WTC11 (cell line): Measurements from ENCODE around the gene EDN2. TPM values are rescaled to one million over a fixed set of nuclear protein-coding genes. Genes with fewer than 3 reads are reported as not detected.

Source experiments
- ATAC-seq: fragments of 200-7000 bp; cut with Tn5 transposase; 2 replicates; pipeline ENCODE4 v1.10.0; 2021; ENCODE audit warnings: mild to moderate bottlenecking, moderate library complexity
- CTCF ChIA-PET: fragments of 300-600 bp; sonication (Branson Sonifier 250); formaldehyde crosslinking; loops from one replicate; lab custom pipeline; 2021; ENCODE audit warnings: antibody characterized with exemption; lab: Charles Lee
- POLR2A ChIA-PET: fragments of 350-600 bp; sonication (Branson Sonifier 250); formaldehyde crosslinking; loops from one replicate; lab custom pipeline; 2021; ENCODE audit warnings: antibody characterized with exemption; lab: Charles Lee
- DNase-seq: peaks from one replicate; pipeline ENCODE4 v3.0.0; 2021; ENCODE audit warnings: low spot score
- H3K27ac Mint-ChIP-seq: 2 replicates; pipeline ENCODE4 v1.8.0; 2021; ENCODE audit warnings: mixed read lengths
- H3K27me3 Mint-ChIP-seq: 2 replicates; pipeline ENCODE4 v1.8.0; 2021; ENCODE audit warnings: low read depth, mild to moderate bottlenecking, moderate library complexity, mixed read lengths
- H3K36me3 Mint-ChIP-seq: 2 replicates; pipeline ENCODE4 v1.8.0; 2021; ENCODE audit warnings: mixed read lengths
- H3K4me1 Mint-ChIP-seq: 2 replicates; pipeline ENCODE4 v1.8.0; 2022; ENCODE audit warnings: mixed read lengths
- H3K4me3 Mint-ChIP-seq: 2 replicates; pipeline ENCODE4 v1.8.0; 2021; ENCODE audit warnings: mild to moderate bottlenecking, moderate library complexity, mixed read lengths
- H3K9me3 Mint-ChIP-seq: 2 replicates; pipeline ENCODE4 v1.8.0; 2021; ENCODE audit warnings: mixed read lengths
- AR ChIP-seq: fragments of 250-450 bp; sonication (Bioruptor Pico); IDR thresholded peaks from 2 replicates; pipeline ENCODE4 v1.9.0; 2021; ENCODE audit warnings: mild to moderate bottlenecking
- ATF1 ChIP-seq: sonication (generic); formaldehyde crosslinking; IDR thresholded peaks from 2 replicates; pipeline ENCODE4 v1.8.1; 2023; ENCODE audit warnings: mild to moderate bottlenecking, moderate library complexity, missing genetic modification reagents
- ATF3 ChIP-seq: sonication (generic); formaldehyde crosslinking; conservative IDR thresholded peaks from 2 replicates; pipeline ENCODE4 v1.8.1; 2022; ENCODE audit warnings: mild to moderate bottlenecking, missing genetic modification reagents
- ELF4 ChIP-seq: sonication (generic); formaldehyde crosslinking; IDR thresholded peaks from 2 replicates; pipeline ENCODE4 v1.8.1; 2022; ENCODE audit warnings: low read depth, mild to moderate bottlenecking, moderate library complexity, missing genetic modification reagents
- FOXP1 ChIP-seq: sonication (generic); formaldehyde crosslinking; IDR thresholded peaks from 2 replicates; pipeline ENCODE4 v1.8.0; 2022; ENCODE audit warnings: missing genetic modification reagents, mild to moderate bottlenecking, moderate library complexity, borderline replicate concordance
- GTF2I ChIP-seq: fragments of 250-450 bp; sonication (Bioruptor Pico); conservative IDR thresholded peaks from 2 replicates; pipeline ENCODE4 v1.4.0; 2021; ENCODE audit warnings: mild to moderate bottlenecking
- HMGA2 ChIP-seq: fragments of 250-450 bp; sonication (Bioruptor Pico); IDR thresholded peaks from 2 replicates; pipeline ENCODE4 v1.4.0; 2021; ENCODE audit warnings: mild to moderate bottlenecking, moderate library complexity
- IRF2 ChIP-seq: sonication (generic); formaldehyde crosslinking; IDR thresholded peaks from 2 replicates; pipeline ENCODE4 v1.8.0; 2022; ENCODE audit warnings: low read depth, missing genetic modification reagents, borderline replicate concordance
- MAX ChIP-seq: sonication (generic); formaldehyde crosslinking; IDR thresholded peaks from 2 replicates; pipeline ENCODE4 v1.8.0; 2022; ENCODE audit warnings: mild to moderate bottlenecking, missing genetic modification reagents
- NFE2L1 ChIP-seq: sonication (generic); formaldehyde crosslinking; IDR thresholded peaks from 2 replicates; pipeline ENCODE4 v1.8.1; 2023; ENCODE audit warnings: missing genetic modification reagents
- TEAD1 ChIP-seq: sonication (generic); formaldehyde crosslinking; IDR thresholded peaks from 2 replicates; pipeline ENCODE4 v1.8.0; 2022; ENCODE audit warnings: mild to moderate bottlenecking, missing genetic modification reagents
- TEAD4 ChIP-seq: sonication (generic); formaldehyde crosslinking; IDR thresholded peaks from 2 replicates; pipeline ENCODE4 v1.8.0; 2022; ENCODE audit warnings: mild to moderate bottlenecking, missing genetic modification reagents
- TP53 ChIP-seq: sonication (generic); formaldehyde crosslinking; IDR thresholded peaks from 2 replicates; pipeline ENCODE4 v1.8.1; 2023; ENCODE audit warnings: mild to moderate bottlenecking, missing genetic modification reagents
- ZNF263 ChIP-seq: sonication (generic); formaldehyde crosslinking; IDR thresholded peaks from 2 replicates; pipeline ENCODE4 v1.8.1; 2022; ENCODE audit warnings: low read depth, mild to moderate bottlenecking, moderate library complexity, missing genetic modification reagents
- ZNF317 ChIP-seq: sonication (generic); formaldehyde crosslinking; IDR thresholded peaks from 2 replicates; pipeline ENCODE4 v1.8.1; 2023; ENCODE audit warnings: low read depth, mild to moderate bottlenecking, moderate library complexity, missing genetic modification reagents, borderline replicate concordance
- total RNA-seq: library from RNA; stranded (reverse); gene quantifications from 3 replicates; pipeline ENCODE4 v1.2.3, GENCODE V29; 2021
- TF ChIP-seq, protein P1 (sequence below): sonication (generic); formaldehyde crosslinking; IDR thresholded peaks from 2 replicates; pipeline ENCODE4 v1.8.1; 2022; ENCODE audit warnings: missing genetic modification reagents, borderline replicate concordance
- TF ChIP-seq, protein P2 (sequence below): sonication (generic); formaldehyde crosslinking; IDR thresholded peaks from 2 replicates; pipeline ENCODE4 v1.8.1; 2023; ENCODE audit warnings: mild to moderate bottlenecking, missing genetic modification reagents
- TF ChIP-seq, protein P3 (sequence below): fragments of 250-450 bp; sonication (Bioruptor Pico); IDR thresholded peaks from 2 replicates; pipeline ENCODE4 v1.9.0; 2021; ENCODE audit warnings: mild to moderate bottlenecking, borderline replicate concordance
- TF ChIP-seq, protein P4 (sequence below): fragments of 250-450 bp; sonication (Bioruptor Pico); conservative IDR thresholded peaks from 2 replicates; pipeline ENCODE4 v1.9.0; 2021; ENCODE audit warnings: mild to moderate bottlenecking

The EDN2 gene
- total RNA-seq, 1 experiment from 2014 or later, result 0.33 TPM

- DNase-seq, result no peak
- H3K4me3 Mint-ChIP-seq, result no peak overlapping the region
- CTCF ChIA-PET, result interaction anchor here (1.3 to 1.4 kb wide), 2 partner anchors 58 to 198 kb away, joined by 5 to 7 read pairs; no protein-coding TSS in a partner anchor
- ATAC-seq, result no peak
- H3K27me3 Mint-ChIP-seq, result peaks cover 14% of the 10 kb centered on the region
- H3K36me3 Mint-ChIP-seq, result no peaks in the 10 kb centered on the region
- POLR2A ChIA-PET, result no interaction called here
- H3K9me3 Mint-ChIP-seq, result no peaks in the 10 kb centered on the region
- H3K27ac Mint-ChIP-seq, result no peak overlapping the region
- H3K4me1 Mint-ChIP-seq, result 0 out of 2 replicates have a peak, but pooled peaks cover 2% of the 10 kb centered on the region
- no peak for TF ChIP-seq NFE2L1 (CRISPR knock-in tag)
- TF ChIP-seq ZNF317 (CRISPR knock-in tag), result no peak
- TF ChIP-seq, protein P1, sequence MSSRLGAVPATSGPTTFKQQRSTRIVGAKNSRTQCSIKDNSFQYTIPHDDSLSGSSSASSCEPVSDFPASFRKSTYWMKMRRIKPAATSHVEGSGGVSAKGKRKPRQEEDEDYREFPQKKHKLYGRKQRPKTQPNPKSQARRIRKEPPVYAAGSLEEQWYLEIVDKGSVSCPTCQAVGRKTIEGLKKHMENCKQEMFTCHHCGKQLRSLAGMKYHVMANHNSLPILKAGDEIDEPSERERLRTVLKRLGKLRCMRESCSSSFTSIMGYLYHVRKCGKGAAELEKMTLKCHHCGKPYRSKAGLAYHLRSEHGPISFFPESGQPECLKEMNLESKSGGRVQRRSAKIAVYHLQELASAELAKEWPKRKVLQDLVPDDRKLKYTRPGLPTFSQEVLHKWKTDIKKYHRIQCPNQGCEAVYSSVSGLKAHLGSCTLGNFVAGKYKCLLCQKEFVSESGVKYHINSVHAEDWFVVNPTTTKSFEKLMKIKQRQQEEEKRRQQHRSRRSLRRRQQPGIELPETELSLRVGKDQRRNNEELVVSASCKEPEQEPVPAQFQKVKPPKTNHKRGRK (CRISPR knock-in tag), result no peak
- no peak for TF ChIP-seq TP53 (CRISPR knock-in tag)
- no peak for TF ChIP-seq FOXP1 (CRISPR knock-in tag)
- TF ChIP-seq ATF1, result no peak
- TF ChIP-seq TEAD4, result no peak
- no peak for TF ChIP-seq ELF4 (CRISPR knock-in tag)
- TF ChIP-seq ZNF263 (CRISPR knock-in tag), result no peak
- no peak for TF ChIP-seq IRF2 (CRISPR knock-in tag)
- TF ChIP-seq ATF3 (CRISPR knock-in tag), result no peak
- TF ChIP-seq MAX (CRISPR knock-in tag), result no peak
- TF ChIP-seq GTF2I (CRISPR knock-in tag), result no peak
- TF ChIP-seq, protein P2, sequence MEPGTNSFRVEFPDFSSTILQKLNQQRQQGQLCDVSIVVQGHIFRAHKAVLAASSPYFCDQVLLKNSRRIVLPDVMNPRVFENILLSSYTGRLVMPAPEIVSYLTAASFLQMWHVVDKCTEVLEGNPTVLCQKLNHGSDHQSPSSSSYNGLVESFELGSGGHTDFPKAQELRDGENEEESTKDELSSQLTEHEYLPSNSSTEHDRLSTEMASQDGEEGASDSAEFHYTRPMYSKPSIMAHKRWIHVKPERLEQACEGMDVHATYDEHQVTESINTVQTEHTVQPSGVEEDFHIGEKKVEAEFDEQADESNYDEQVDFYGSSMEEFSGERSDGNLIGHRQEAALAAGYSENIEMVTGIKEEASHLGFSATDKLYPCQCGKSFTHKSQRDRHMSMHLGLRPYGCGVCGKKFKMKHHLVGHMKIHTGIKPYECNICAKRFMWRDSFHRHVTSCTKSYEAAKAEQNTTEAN, result no peak
These were observed 36.7 kb upstream of the EDN2 start for GRCh38 chr1:41520951-41521752.

GRCh38 chr1:41519667-41520066, 35.2 kb upstream of the EDN2 start:
- H3K36me3 Mint-ChIP-seq, result no peaks in the 10 kb centered on the region
- H3K27ac Mint-ChIP-seq, result no peak overlapping the region
- DNase-seq (no peak), ATAC-seq (no peak)
- peaks cover 15% of the 10 kb centered on the region for H3K27me3 Mint-ChIP-seq
- H3K9me3 Mint-ChIP-seq, result no peaks in the 10 kb centered on the region
- H3K4me3 Mint-ChIP-seq, result no peak overlapping the region
- H3K4me1 Mint-ChIP-seq, result peaks cover 12% of the 10 kb centered on the region
- POLR2A ChIA-PET, result no interaction called here
- CTCF ChIA-PET, result no interaction called here
- TF ChIP-seq TEAD4 (no peak), GTF2I (CRISPR knock-in tag) (no peak), TEAD1 (CRISPR knock-in tag) (no peak), HMGA2 (no peak), AR (CRISPR knock-in tag) (no peak)
- TF ChIP-seq, protein P3, sequence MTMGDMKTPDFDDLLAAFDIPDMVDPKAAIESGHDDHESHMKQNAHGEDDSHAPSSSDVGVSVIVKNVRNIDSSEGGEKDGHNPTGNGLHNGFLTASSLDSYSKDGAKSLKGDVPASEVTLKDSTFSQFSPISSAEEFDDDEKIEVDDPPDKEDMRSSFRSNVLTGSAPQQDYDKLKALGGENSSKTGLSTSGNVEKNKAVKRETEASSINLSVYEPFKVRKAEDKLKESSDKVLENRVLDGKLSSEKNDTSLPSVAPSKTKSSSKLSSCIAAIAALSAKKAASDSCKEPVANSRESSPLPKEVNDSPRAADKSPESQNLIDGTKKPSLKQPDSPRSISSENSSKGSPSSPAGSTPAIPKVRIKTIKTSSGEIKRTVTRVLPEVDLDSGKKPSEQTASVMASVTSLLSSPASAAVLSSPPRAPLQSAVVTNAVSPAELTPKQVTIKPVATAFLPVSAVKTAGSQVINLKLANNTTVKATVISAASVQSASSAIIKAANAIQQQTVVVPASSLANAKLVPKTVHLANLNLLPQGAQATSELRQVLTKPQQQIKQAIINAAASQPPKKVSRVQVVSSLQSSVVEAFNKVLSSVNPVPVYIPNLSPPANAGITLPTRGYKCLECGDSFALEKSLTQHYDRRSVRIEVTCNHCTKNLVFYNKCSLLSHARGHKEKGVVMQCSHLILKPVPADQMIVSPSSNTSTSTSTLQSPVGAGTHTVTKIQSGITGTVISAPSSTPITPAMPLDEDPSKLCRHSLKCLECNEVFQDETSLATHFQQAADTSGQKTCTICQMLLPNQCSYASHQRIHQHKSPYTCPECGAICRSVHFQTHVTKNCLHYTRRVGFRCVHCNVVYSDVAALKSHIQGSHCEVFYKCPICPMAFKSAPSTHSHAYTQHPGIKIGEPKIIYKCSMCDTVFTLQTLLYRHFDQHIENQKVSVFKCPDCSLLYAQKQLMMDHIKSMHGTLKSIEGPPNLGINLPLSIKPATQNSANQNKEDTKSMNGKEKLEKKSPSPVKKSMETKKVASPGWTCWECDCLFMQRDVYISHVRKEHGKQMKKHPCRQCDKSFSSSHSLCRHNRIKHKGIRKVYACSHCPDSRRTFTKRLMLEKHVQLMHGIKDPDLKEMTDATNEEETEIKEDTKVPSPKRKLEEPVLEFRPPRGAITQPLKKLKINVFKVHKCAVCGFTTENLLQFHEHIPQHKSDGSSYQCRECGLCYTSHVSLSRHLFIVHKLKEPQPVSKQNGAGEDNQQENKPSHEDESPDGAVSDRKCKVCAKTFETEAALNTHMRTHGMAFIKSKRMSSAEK, result no peak
- TF ChIP-seq, protein P2, result no peak
- TF ChIP-seq, protein P4, sequence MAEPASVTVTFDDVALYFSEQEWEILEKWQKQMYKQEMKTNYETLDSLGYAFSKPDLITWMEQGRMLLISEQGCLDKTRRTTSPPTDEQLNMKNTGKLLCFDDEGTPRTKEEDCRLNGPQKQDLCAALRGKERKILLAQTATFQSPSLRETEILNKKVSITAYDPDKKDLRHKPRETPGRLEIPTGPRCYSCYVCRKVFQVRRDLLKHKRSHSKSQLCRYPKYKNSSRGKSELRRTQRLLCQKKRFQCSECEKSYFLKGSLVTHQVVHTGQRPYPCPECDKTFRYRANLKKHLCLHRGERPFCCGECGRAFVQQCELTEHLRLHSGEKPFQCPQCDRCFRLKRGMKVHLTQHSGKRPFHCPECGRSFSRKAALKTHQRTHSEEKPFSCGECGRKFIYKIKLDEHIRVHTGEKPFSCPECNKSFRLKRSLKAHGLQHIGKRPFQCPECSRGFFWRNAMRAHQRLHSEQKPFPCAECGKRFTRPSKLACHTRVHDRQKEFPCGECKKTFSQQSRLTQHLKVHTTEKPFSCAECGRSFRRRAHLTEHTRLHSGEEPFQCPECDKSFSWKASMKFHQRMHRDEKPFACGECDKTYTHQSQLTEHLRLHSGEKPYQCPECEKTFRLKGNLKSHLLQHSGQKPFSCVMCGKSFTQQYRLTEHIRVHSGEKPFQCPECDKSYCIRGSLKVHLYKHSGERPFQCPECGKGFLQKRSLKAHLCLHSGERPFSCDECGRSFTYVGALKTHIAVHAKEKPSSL (CRISPR knock-in tag), result no peak
